Ovary (tissue), 9 donors: ENCODE data around the gene TERT. TPM values are rescaled to one million over a fixed set of nuclear protein-coding genes. Genes with fewer than 3 reads are reported as not detected.

Experiments
- DNase-seq, 5 donors: peaks; one replicate each; pipeline ENCODE4 v3.0.0-alpha.2; 2019 to 2020
- H3K27ac ChIP-seq, 2 donors: fragments of 200-600 bp; one replicate each; pipeline versions ENCODE4 v1.5.1 to v1.8.0; 2019 to 2022
- H3K27me3 ChIP-seq: fragments of 200-600 bp; one replicate; pipeline ENCODE4 v1.8.0; 2022
- H3K36me3 ChIP-seq: fragments of 200-600 bp; sonication (generic); one replicate; pipeline ENCODE4 v1.5.1; 2019
- H3K4me1 ChIP-seq: one replicate; pipeline ENCODE4 v1.8.1; 2013; ENCODE audit warnings: mild to moderate bottlenecking, moderate library complexity; ENCODE audit not compliant: insufficient read depth
- H3K4me3 ChIP-seq: fragments of 200-600 bp; sonication (generic); one replicate; pipeline ENCODE4 v1.5.1; 2017
- H3K9me3 ChIP-seq, 2 donors: fragments of 200-600 bp in 1 of 2; sonication (generic) in 1 of 2; one replicate each; pipeline versions ENCODE4 v1.5.1 to v1.8.1; 2013 to 2019; ENCODE audit warnings: mild to moderate bottlenecking in 1 of 2, moderate library complexity in 1 of 2
- EP300 ChIP-seq: sonication (generic); formaldehyde crosslinking; IDR thresholded peaks from one replicate; pipeline ENCODE4 v1.6.1; 2017; ENCODE audit warnings: antibody characterized with exemption
- POLR2A ChIP-seq: fragments of 450-650 bp; IDR thresholded peaks from one replicate; pipeline ENCODE4 v1.6.1; 2017; ENCODE audit warnings: antibody characterized with exemption, mild to moderate bottlenecking, moderate library complexity
- WGBS, 3 donors: extraction: QIAGEN DNeasy Blood & Tissue Kit in 1 of 3; methylation state at CpG; one replicate each; pipeline versions ENCODE4 v1.1.5 to v1.1.7; 2013 to 2017; 5-methylcytosine and 5-hydroxymethylcytosine counted together
- intact Hi-C, 4 donors: fragments of 100-400 bp; cut with DNase I; formaldehyde crosslinking; loops; one replicate each; pipeline versions ENCODE4 v1.11.0 to v1.15.1; 2022 to 2023
- polyA plus RNA-seq, 2 donors: library from polyadenylated mRNA; stranded (reverse); fragments of 200-250 nt in 1 of 2; fragments of 350-450 nt in 1 of 2; fragmentation: Illumina TruSeq in 1 of 2; extraction: RNeasy Lipid Tissue Mini Kit (QIAGEN cat#74804) in 1 of 2; gene quantifications; one replicate each; pipeline ENCODE4 v1.2.3, GENCODE V29; 2013 to 2014
- total RNA-seq, 7 donors: library from RNA; depleted of rRNA in 2 of 7; stranded (reverse); fragments of >200 nt in 2 of 7; fragmentation: NEBNext Ultra II Directional in 3 of 7; extraction: Animal tissue kit (Norgen Biotek cat#: 25700) in 3 of 7; gene quantifications; one replicate each; pipeline versions ENCODE4 v1.1.0 to v1.2.4, GENCODE V29; 2016 to 2023
- TF ChIP-seq, protein P1 (sequence below), 3 donors: fragments of 450-650 bp in 2 of 3; fragments of 200-600 bp in 1 of 3; IDR thresholded peaks; one replicate each; pipeline versions ENCODE4 v1.5.1 to v1.8.0; 2016 to 2022; ENCODE audit warnings: antibody characterized with exemption in 3 of 3, mild to moderate bottlenecking in 1 of 3
- donor health status: DM: no; HTN: no; CAD: no; lungs with moderate emphysema.
- donor health status: DM: no; HTN: no; CAD: no.
- donor health status: Bipolar disorder and iron deficiency.
- donor health status: DM: yes; HTN: yes; CAD: no.
- donor health status: DM: no; HTN: no; CAD: no.
- donor health status: DM: yes; HTN: yes; CAD: no.

Gene TERT
- total and polyA plus RNA-seq, 9 donors: 0.10 to 3.1 TPM; not detected in 7

DNA sequence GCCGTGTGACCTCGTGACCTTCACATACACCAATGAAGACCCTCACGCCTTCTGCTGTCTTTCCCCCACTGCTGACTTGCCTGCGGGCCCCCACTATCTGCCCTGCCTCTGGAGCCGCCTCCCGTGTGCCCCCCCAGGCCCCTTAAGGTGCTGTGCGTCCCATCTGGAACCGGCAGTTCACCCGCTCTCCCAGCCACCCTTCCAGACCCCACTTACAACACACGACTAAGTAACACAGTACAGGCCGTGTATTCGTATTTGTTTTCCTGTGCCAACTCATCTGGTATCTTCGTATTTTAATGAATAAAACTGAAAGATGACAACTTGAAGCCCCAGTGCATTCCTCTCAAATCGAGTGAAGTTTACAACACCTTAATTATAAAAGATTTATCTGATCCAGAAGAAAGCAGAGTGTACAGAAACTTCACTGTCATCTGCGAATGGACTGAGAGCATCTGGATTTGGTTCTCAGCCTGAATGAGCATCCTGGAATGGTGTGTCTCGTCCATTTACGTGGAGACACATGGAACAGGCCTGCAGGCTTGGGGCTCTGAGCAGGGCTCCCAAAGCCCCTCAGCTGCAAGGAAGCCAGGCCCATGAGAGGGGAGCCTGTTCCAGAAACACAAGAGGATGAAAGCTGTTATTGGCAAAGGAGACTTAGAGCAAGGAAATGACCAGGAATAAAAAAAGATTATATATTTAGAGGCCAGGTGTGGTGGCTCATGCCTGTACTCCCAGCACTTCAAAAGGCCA is 21.9 kb upstream of the TERT start:
- Histone ChIP-seq H3K4me3 (no peak overlapping the region), H3K4me1 (no peaks in the 10 kb centered on the region), H3K36me3 (no peaks in the 10 kb centered on the region), H3K9me3 (no peaks in the 10 kb centered on the region), H3K27me3 (no peaks in the 10 kb centered on the region), H3K27ac (no peak overlapping the region)
- WGBS, 3 donors: 49 to 60% (median 50%) methylated on average over 17 of the region's 17 CpGs
- no peak for TF ChIP-seq EP300
- no peak for TF ChIP-seq POLR2A
- TF ChIP-seq, protein P1, sequence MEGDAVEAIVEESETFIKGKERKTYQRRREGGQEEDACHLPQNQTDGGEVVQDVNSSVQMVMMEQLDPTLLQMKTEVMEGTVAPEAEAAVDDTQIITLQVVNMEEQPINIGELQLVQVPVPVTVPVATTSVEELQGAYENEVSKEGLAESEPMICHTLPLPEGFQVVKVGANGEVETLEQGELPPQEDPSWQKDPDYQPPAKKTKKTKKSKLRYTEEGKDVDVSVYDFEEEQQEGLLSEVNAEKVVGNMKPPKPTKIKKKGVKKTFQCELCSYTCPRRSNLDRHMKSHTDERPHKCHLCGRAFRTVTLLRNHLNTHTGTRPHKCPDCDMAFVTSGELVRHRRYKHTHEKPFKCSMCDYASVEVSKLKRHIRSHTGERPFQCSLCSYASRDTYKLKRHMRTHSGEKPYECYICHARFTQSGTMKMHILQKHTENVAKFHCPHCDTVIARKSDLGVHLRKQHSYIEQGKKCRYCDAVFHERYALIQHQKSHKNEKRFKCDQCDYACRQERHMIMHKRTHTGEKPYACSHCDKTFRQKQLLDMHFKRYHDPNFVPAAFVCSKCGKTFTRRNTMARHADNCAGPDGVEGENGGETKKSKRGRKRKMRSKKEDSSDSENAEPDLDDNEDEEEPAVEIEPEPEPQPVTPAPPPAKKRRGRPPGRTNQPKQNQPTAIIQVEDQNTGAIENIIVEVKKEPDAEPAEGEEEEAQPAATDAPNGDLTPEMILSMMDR (IDR thresholded peaks at IDR 0.05): no peak
- peak in 1 of 5 donors; percentile 7 for DNase-seq
- intact Hi-C loops: no loop called here

DNA sequence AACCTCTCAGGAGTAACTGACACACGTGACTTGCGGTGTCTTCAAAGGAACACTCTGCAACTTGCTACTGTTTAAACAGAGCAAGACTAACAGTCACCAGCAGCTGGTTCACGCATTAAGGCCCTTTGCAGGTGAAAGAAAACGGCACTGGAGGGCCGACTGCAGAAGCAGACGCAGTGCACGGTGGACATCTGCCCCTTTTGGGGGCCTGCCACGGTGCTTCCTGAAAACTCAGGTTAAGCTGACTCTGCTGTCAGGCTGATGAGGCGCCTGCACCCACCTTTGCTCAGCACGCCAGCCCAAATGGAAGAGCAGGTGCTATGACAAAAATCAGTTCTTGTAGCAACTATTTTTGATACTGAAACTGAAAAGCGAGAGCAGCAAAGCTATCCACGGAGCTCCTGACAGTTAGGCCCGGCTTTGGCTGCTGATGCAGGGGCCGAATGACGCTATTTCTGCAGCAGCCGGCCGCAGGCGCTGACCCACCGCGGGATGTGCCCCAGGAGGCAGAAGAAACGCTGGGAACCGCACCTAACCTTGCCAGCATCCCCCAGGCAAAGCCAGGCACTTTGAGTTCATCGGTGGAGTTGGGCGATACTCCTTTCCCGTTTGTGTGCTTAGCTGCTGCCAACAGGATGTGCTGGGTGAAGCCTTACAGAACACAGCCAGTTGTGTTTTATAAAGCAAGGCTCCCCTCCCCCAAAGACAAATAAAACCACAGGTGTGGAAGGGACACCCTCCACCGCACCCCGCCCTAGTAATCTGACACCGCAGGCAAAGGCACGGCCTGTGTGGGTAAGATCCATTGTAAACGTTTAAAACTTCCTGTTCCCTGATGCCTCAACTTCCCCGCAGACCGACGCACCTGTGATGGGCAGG is 21.1 kb upstream of the TERT start:
- WGBS, 3 donors: 16 to 26% (median 16%) methylated on average over 29 to 33 of the region's 33 CpGs
- Histone ChIP-seq H3K9me3 (no peaks in the 10 kb centered on the region), H3K36me3 (no peaks in the 10 kb centered on the region), H3K4me3 (no peak overlapping the region), H3K27ac (no peak overlapping the region), H3K27me3 (no peaks in the 10 kb centered on the region), H3K4me1 (no peaks in the 10 kb centered on the region)
- peak in 1 of 5 donors; percentile 41 for DNase-seq
- TF ChIP-seq, protein P1 (IDR thresholded peaks at IDR 0.05): no peak
- TF ChIP-seq POLR2A (no peak), EP300 (no peak)
- intact Hi-C loops: no loop called here

DNA sequence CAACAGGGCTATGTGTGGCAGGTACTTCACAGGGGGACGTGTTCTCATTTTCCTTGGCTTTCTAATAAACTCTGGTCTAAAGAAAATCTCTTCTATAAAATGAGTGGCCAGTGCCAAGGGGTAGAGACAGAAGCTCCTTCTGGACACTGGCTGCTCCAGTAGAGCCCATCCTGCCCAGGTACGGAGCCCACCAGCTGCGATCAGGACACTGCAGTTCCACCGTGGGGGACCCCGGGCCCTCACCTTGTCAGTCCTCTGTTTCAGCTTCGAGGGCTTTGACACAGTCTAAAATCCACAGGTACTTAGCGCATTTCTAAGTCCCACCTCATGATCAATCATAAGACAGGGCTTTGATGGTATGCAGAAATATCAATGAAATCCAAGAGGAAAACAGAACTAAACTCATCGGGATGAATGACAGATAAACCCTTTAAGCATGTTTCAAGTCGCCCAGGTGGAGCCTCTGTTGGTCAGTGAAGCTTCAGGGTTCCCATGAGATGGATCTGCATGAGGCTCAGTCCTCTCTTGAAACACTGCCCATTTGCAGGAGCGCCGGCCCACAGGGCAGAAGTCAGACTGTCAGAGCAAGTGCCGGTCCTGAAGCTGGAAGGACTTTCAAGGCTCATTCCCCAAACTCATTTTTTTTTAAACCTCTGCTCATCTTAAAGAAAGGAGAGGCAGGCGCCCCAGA is 20.3 kb upstream of the TERT start:
- peak in 1 of 5 donors; percentile 10 for DNase-seq

More for the DNA sequence above, 20.3 kb upstream of the TERT start:
- Histone ChIP-seq H3K27me3 (no peaks in the 10 kb centered on the region), H3K4me3 (no peak overlapping the region), H3K36me3 (no peaks in the 10 kb centered on the region), H3K27ac (no peak overlapping the region), H3K9me3 (no peaks in the 10 kb centered on the region), H3K4me1 (no peaks in the 10 kb centered on the region)
- intact Hi-C loops: no loop called here
- WGBS, 3 donors: 77 to 85% (median 79%) methylated on average over 13 of the region's 13 CpGs
- no peak for TF ChIP-seq POLR2A
- TF ChIP-seq, protein P1 (IDR thresholded peaks at IDR 0.05): no peak
- TF ChIP-seq EP300: no peak
